ENCODE results near the gene CBFA2T2. TPM values are rescaled to one million over a fixed set of nuclear protein-coding genes. Genes with fewer than 3 reads are reported as not detected.

Gene CBFA2T2
- total RNA-seq, 1 donor from 2014 or later: 10.5 TPM

- no peak for DNase-seq (ENCODE audit: low spot score)
Observed at GRCh38 chr20:33675136-33675959, 185.5 kb downstream of the CBFA2T2 start.

- DNase-seq (ENCODE audit: low spot score): no peak
Observed at GRCh38 chr20:33676121-33676520, 186.2 kb downstream of the CBFA2T2 start.

- DNase-seq (ENCODE audit: low spot score): no peak
Observed at GRCh38 chr20:33676652-33677645, 187.1 kb downstream of the CBFA2T2 start.

GRCh38 chr20:33677991-33678702, 188.3 kb downstream of the CBFA2T2 start:
- DNase-seq (ENCODE audit: low spot score): no peak

GRCh38 chr20:33679758-33680485, 190.0 kb downstream of the CBFA2T2 start:
- no peak for DNase-seq (ENCODE audit: low spot score)

- DNase-seq (ENCODE audit: low spot score): no peak
Observed at GRCh38 chr20:33680686-33681085, 190.8 kb downstream of the CBFA2T2 start.

- DNase-seq (ENCODE audit: low spot score): no peak
Observed at GRCh38 chr20:33681288-33681687, 191.4 kb downstream of the CBFA2T2 start.

GRCh38 chr20:33681728-33682353, 191.9 kb downstream of the CBFA2T2 start:
- no peak for DNase-seq (ENCODE audit: low spot score)

GRCh38 chr20:33684533-33685327, 194.8 kb downstream of the CBFA2T2 start:
- DNase-seq (ENCODE audit: low spot score): no peak

GRCh38 chr20:33685328-33686099, 195.6 kb downstream of the CBFA2T2 start:
- no peak for DNase-seq (ENCODE audit: low spot score)

- peak; percentile 99 for DNase-seq (ENCODE audit: low spot score)
Observed at GRCh38 chr20:33686100-33686983, 196.4 kb downstream of the CBFA2T2 start, which contains the start of gene E2F1. TSS of gene E2F1 (minus strand) at chr20:33686385. CDS start at chr20:33686264, 121 bp downstream.

- DNase-seq (ENCODE audit: low spot score): no peak
Observed at GRCh38 chr20:33686984-33687366, 197.1 kb downstream of the CBFA2T2 start.

GRCh38 chr20:33687370-33687915, 197.5 kb downstream of the CBFA2T2 start:
- DNase-seq (ENCODE audit: low spot score): no peak

- DNase-seq (ENCODE audit: low spot score): no peak
Observed at GRCh38 chr20:33687993-33688937, 198.4 kb downstream of the CBFA2T2 start.

- DNase-seq (ENCODE audit: low spot score): no peak
Observed at GRCh38 chr20:33688938-33689424, 199.1 kb downstream of the CBFA2T2 start.

- no peak for DNase-seq (ENCODE audit: low spot score)
Observed at GRCh38 chr20:33689493-33689892, 199.6 kb downstream of the CBFA2T2 start.

Data from mesenteric fat pad (tissue), 1 donor.